ENCODE data around the gene RPS8. TPM values are rescaled to one million over a fixed set of nuclear protein-coding genes. Genes with fewer than 3 reads are reported as not detected.

RPS8 gene
- total RNA-seq, 6 donors from 2014 or later, result 507 to 1,439 (median 1,183) TPM

DNA sequence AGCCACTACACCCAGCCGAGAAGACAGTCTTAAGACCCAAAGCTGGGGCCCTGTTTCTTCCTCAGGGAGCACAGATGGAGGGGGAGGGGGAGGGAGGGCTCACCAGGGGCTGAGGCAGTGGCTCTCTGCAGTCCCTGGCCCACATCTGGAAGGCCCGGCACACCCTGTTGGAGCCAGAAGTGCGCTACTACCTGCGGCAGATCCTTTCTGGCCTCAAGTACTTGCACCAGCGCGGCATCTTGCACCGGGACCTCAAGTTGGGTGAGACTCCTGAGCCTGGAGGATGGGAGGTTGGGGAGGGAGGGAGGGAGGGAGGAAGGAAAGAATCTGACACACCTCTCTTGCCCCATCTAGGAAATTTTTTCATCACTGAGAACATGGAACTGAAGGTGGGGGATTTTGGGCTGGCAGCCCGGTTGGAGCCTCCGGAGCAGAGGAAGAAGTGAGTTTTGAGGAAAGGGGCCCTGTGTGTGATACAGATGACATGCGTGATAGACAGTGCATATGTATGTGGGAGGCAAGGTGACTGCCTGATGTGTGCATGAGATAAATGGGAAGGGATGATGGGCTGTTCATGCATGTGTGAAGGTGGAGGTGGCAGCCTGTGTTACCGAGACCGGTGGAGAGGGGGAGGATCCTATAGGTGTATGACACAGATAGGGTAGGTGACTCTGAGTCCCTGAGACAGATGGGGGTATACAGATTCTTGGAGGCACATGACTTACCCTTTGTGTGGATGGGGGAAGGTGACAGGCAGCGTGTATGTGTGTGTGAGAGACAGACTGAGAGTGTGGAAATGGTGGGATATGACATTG is 26.4 kb downstream of the RPS8 start:
- peak overlapping the region; percentile 59 to 99 (median 86) for H3K27ac ChIP-seq
- WGBS, 2 donors, result 41 to 49% methylated on average over 12 to 13 of the region's 13 CpGs

DNA sequence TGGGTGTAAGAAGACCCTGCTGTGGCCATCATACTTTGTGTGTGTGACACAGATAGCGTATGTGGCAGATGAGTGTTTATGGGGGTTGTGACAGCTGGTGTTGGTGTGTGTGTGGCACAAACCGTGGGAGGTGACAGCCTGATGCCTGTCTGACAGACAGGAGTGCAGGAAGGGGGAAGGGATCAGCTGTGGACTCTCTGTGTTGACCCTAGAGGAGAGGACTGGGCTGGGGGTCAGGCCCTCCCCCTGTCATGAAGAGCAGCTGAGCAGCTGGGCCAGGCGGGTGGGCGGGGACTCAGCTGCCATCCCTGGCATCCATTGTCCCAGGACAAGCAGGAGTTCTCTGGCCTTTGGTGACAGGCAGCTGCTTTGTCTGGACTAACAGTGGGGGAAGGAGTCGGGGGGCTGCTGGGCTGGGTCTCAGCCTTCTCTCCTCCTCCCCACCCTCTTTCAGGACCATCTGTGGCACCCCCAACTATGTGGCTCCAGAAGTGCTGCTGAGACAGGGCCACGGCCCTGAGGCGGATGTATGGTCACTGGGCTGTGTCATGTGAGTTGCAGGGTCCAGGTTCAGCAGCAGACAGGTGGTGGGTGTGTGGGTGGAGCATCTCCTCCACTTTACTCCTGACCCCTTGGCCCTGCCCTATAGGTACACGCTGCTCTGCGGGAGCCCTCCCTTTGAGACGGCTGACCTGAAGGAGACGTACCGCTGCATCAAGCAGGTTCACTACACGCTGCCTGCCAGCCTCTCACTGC is 27.1 kb downstream of the RPS8 start:
- DNase-seq (no peak), ATAC-seq (ENCODE audit: low FRiP score in 2 of 2) (no peak)
- no peaks in the 10 kb centered on the region for H3K27me3 ChIP-seq
- TF ChIP-seq, protein P1, sequence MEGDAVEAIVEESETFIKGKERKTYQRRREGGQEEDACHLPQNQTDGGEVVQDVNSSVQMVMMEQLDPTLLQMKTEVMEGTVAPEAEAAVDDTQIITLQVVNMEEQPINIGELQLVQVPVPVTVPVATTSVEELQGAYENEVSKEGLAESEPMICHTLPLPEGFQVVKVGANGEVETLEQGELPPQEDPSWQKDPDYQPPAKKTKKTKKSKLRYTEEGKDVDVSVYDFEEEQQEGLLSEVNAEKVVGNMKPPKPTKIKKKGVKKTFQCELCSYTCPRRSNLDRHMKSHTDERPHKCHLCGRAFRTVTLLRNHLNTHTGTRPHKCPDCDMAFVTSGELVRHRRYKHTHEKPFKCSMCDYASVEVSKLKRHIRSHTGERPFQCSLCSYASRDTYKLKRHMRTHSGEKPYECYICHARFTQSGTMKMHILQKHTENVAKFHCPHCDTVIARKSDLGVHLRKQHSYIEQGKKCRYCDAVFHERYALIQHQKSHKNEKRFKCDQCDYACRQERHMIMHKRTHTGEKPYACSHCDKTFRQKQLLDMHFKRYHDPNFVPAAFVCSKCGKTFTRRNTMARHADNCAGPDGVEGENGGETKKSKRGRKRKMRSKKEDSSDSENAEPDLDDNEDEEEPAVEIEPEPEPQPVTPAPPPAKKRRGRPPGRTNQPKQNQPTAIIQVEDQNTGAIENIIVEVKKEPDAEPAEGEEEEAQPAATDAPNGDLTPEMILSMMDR (IDR thresholded peaks at IDR 0.05), result no peak
- TF ChIP-seq POLR2A (IDR thresholded peaks at IDR 0.05) (no peak), POLR2AphosphoS5 (IDR thresholded peaks at IDR 0.05) (no peak), EP300 (IDR thresholded peaks at IDR 0.05) (no peak)
- H3K4me1 ChIP-seq, result peaks cover 44 to 72% (median 60%) of the 10 kb centered on the region in 4 donors
- 64 to 73% methylated on average over 2 to 12 of the region's 13 CpGs for WGBS, 2 donors
- no peaks in the 10 kb centered on the region for H3K9me3 ChIP-seq
- peaks cover 17 to 49% (median 42%) of the 10 kb centered on the region in 4 donors for H3K36me3 ChIP-seq
- peak overlapping the region in 3 of 4 donors; percentile 90 to 97 (median 93) for H3K4me3 ChIP-seq
- H3K27ac ChIP-seq, result peak overlapping the region; percentile 59 to 99 (median 86)

More for the DNA sequence above, 26.4 kb downstream of the RPS8 start:
- ATAC-seq (ENCODE audit: low FRiP score in 2 of 2) (no peak), DNase-seq (no peak)
- H3K36me3 ChIP-seq, result peaks cover 17 to 45% (median 41%) of the 10 kb centered on the region in 4 donors
- no peaks in the 10 kb centered on the region for H3K9me3 ChIP-seq
- H3K27me3 ChIP-seq, result no peaks in the 10 kb centered on the region
- peak overlapping the region; percentile 50 to 97 (median 92) for H3K4me3 ChIP-seq
- peaks cover 37 to 64% (median 54%) of the 10 kb centered on the region in 4 donors for H3K4me1 ChIP-seq
- TF ChIP-seq, protein P1 (IDR thresholded peaks at IDR 0.05), result no peak
- TF ChIP-seq POLR2AphosphoS5 (IDR thresholded peaks at IDR 0.05) (no peak), POLR2A (IDR thresholded peaks at IDR 0.05) (no peak), EP300 (IDR thresholded peaks at IDR 0.05) (no peak)

DNA sequence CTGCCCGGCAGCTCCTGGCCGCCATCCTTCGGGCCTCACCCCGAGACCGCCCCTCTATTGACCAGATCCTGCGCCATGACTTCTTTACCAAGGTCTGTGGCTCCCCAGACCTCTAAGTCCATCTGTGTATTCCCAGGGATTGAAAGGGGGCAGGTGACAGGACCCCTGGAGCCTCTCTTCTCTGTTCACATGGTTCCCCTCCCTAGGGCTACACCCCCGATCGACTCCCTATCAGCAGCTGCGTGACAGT is 27.6 kb downstream of the RPS8 start:
- H3K9me3 ChIP-seq, result no peaks in the 10 kb centered on the region
- H3K4me1 ChIP-seq, result peaks cover 49 to 77% (median 63%) of the 10 kb centered on the region in 4 donors
- no peak for TF ChIP-seq EP300 (IDR thresholded peaks at IDR 0.05)
- TF ChIP-seq POLR2A (IDR thresholded peaks at IDR 0.05), result no peak
- TF ChIP-seq POLR2AphosphoS5 (IDR thresholded peaks at IDR 0.05), result no peak
- peaks cover 17 to 49% (median 42%) of the 10 kb centered on the region in 4 donors for H3K36me3 ChIP-seq
- peak overlapping the region; percentile 59 to 99 (median 86) for H3K27ac ChIP-seq
- WGBS, 2 donors, result 85 to 93% methylated on average over 3 to 9 of the region's 9 CpGs
- ATAC-seq (ENCODE audit: low FRiP score in 2 of 2), result no peak
- no peaks in the 10 kb centered on the region for H3K27me3 ChIP-seq
- peak overlapping the region in 1 of 4 donors; percentile 90 for H3K4me3 ChIP-seq
- no peak for DNase-seq

DNA sequence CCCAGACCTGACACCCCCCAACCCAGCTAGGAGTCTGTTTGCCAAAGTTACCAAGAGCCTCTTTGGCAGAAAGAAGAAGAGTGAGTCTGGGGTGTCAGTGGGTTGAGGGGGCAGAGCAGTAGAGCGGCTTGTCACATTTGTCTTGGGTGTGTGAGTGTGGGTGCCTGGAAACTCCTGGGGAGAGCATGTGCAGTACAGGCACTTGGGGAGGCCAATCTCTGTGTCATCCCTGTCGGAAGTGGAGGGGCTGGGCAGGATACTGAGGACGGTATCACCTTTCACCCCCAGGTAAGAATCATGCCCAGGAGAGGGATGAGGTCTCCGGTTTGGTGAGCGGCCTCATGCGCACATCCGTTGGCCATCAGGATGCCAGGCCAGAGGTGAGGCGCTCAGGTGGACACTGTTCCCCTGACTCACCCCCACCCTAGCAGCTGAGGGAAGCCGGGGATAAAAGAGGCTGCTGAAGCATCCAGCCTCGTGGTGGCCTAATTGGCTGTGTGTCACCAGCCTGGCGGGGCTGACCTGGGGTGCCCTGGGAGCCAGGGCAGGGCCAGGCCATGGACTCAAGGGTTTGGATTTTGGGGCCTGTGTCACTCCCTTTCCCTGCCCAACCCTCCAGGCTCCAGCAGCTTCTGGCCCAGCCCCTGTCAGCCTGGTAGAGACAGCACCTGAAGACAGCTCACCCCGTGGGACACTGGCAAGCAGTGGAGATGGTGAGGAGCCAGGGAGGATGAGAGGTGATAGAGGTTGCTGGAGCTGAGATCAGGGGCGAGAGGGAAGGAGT is 28.2 kb downstream of the RPS8 start:
- WGBS, 2 donors, result 79 to 89% methylated on average over 8 to 13 of the region's 13 CpGs

More for the DNA sequence above, 28.2 kb downstream of the RPS8 start:
- Histone ChIP-seq H3K27me3 (no peaks in the 10 kb centered on the region), H3K9me3 (no peaks in the 10 kb centered on the region), H3K4me1 (peaks cover 55 to 82% (median 68%) of the 10 kb centered on the region in 4 donors), H3K36me3 (peaks cover 17 to 49% (median 42%) of the 10 kb centered on the region in 4 donors), H3K4me3 (peak overlapping the region in 1 of 4 donors; percentile 90), H3K27ac (peak overlapping the region; percentile 59 to 99 (median 86))
- TF ChIP-seq POLR2A (IDR thresholded peaks at IDR 0.05), result no peak
- TF ChIP-seq POLR2AphosphoS5 (IDR thresholded peaks at IDR 0.05), result no peak
- TF ChIP-seq, protein P1 (IDR thresholded peaks at IDR 0.05), result no peak
- no peak for TF ChIP-seq EP300 (IDR thresholded peaks at IDR 0.05)
- ATAC-seq (ENCODE audit: low FRiP score in 2 of 2), result no peak
- no peak for DNase-seq
